Ovary (tissue), 9 donors: ENCODE results near the gene SAMD9L. TPM values are rescaled to one million over a fixed set of nuclear protein-coding genes. Genes with fewer than 3 reads are reported as not detected.

Experiments used
- DNase-seq, 5 donors: peaks; one replicate each; pipeline ENCODE4 v3.0.0-alpha.2; 2019 to 2020
- H3K27ac ChIP-seq, 2 donors: fragments of 200-600 bp; one replicate each; pipeline versions ENCODE4 v1.5.1 to v1.8.0; 2019 to 2022
- H3K27me3 ChIP-seq: fragments of 200-600 bp; one replicate; pipeline ENCODE4 v1.8.0; 2022
- H3K36me3 ChIP-seq: fragments of 200-600 bp; sonication (generic); one replicate; pipeline ENCODE4 v1.5.1; 2019
- H3K4me1 ChIP-seq: one replicate; pipeline ENCODE4 v1.8.1; 2013; ENCODE audit warnings: mild to moderate bottlenecking, moderate library complexity; ENCODE audit not compliant: insufficient read depth
- H3K4me3 ChIP-seq: fragments of 200-600 bp; sonication (generic); one replicate; pipeline ENCODE4 v1.5.1; 2017
- H3K9me3 ChIP-seq, 2 donors: fragments of 200-600 bp in 1 of 2; sonication (generic) in 1 of 2; one replicate each; pipeline versions ENCODE4 v1.5.1 to v1.8.1; 2013 to 2019; ENCODE audit warnings: mild to moderate bottlenecking in 1 of 2, moderate library complexity in 1 of 2
- CTCF ChIP-seq, 3 donors: fragments of 450-650 bp in 2 of 3; fragments of 200-600 bp in 1 of 3; IDR thresholded peaks; one replicate each; pipeline versions ENCODE4 v1.5.1 to v1.8.0; 2016 to 2022; ENCODE audit warnings: antibody characterized with exemption in 3 of 3, mild to moderate bottlenecking in 1 of 3
- EP300 ChIP-seq: sonication (generic); formaldehyde crosslinking; IDR thresholded peaks from one replicate; pipeline ENCODE4 v1.6.1; 2017; ENCODE audit warnings: antibody characterized with exemption
- POLR2A ChIP-seq: fragments of 450-650 bp; IDR thresholded peaks from one replicate; pipeline ENCODE4 v1.6.1; 2017; ENCODE audit warnings: antibody characterized with exemption, mild to moderate bottlenecking, moderate library complexity
- WGBS, 3 donors: extraction: QIAGEN DNeasy Blood & Tissue Kit in 1 of 3; methylation state at CpG; one replicate each; pipeline versions ENCODE4 v1.1.5 to v1.1.7; 2013 to 2017; 5-methylcytosine and 5-hydroxymethylcytosine counted together
- intact Hi-C, 4 donors: fragments of 100-400 bp; cut with DNase I; formaldehyde crosslinking; loops; one replicate each; pipeline versions ENCODE4 v1.11.0 to v1.15.1; 2022 to 2023
- polyA plus RNA-seq, 2 donors: library from polyadenylated mRNA; stranded (reverse); fragments of 200-250 nt in 1 of 2; fragments of 350-450 nt in 1 of 2; fragmentation: Illumina TruSeq in 1 of 2; extraction: RNeasy Lipid Tissue Mini Kit (QIAGEN cat#74804) in 1 of 2; gene quantifications; one replicate each; pipeline ENCODE4 v1.2.3, GENCODE V29; 2013 to 2014
- total RNA-seq, 7 donors: library from RNA; depleted of rRNA in 2 of 7; stranded (reverse); fragments of >200 nt in 2 of 7; fragmentation: NEBNext Ultra II Directional in 3 of 7; extraction: Animal tissue kit (Norgen Biotek cat#: 25700) in 3 of 7; gene quantifications; one replicate each; pipeline versions ENCODE4 v1.1.0 to v1.2.4, GENCODE V29; 2016 to 2023
- donor health status: DM: no; HTN: no; CAD: no; lungs with moderate emphysema.
- donor health status: DM: no; HTN: no; CAD: no.
- donor health status: Bipolar disorder and iron deficiency.
- donor health status: DM: yes; HTN: yes; CAD: no.
- donor health status: DM: no; HTN: no; CAD: no.
- donor health status: DM: yes; HTN: yes; CAD: no.

The SAMD9L gene
- total and polyA plus RNA-seq, 9 donors: 4.2 to 18.5 (median 8.7) TPM

GRCh38 chr7:93115796-93116195 is 32.4 kb downstream of the SAMD9L start:
- intact Hi-C loops: no loop called here
- TF ChIP-seq EP300: no peak
- TF ChIP-seq CTCF (IDR thresholded peaks at IDR 0.05): no peak
- no peak for TF ChIP-seq POLR2A
- Histone ChIP-seq H3K36me3 (no peaks in the 10 kb centered on the region), H3K27me3 (no peaks in the 10 kb centered on the region), H3K4me1 (peaks cover 11% of the 10 kb centered on the region), H3K9me3 (no peaks in the 10 kb centered on the region), H3K4me3 (no peak overlapping the region), H3K27ac (no peak overlapping the region)
- DNase-seq: no peak
- WGBS, 3 donors: 84 to 90% (median 88%) methylated on average over 7 of the region's 7 CpGs

GRCh38 chr7:93108003-93108402 is 40.2 kb downstream of the SAMD9L start:
- H3K9me3 ChIP-seq: peaks cover 6 to 42% of the 10 kb centered on the region in 2 donors
- H3K27ac ChIP-seq: no peak overlapping the region
- H3K27me3 ChIP-seq: no peaks in the 10 kb centered on the region
- no peak for DNase-seq
- intact Hi-C loops: no loop called here
- no peaks in the 10 kb centered on the region for H3K4me1 ChIP-seq
- no peaks in the 10 kb centered on the region for H3K36me3 ChIP-seq
- TF ChIP-seq EP300 (no peak), POLR2A (no peak), CTCF (IDR thresholded peaks at IDR 0.05) (no peak)
- WGBS, 3 donors: 91 to 98% (median 96%) methylated on average over 13 of the region's 13 CpGs
- no peak overlapping the region for H3K4me3 ChIP-seq

GRCh38 chr7:93097388-93097787 is 50.8 kb downstream of the SAMD9L start:
- no peak for DNase-seq
- Histone ChIP-seq H3K4me1 (no peaks in the 10 kb centered on the region), H3K27ac (no peak overlapping the region), H3K27me3 (no peaks in the 10 kb centered on the region), H3K36me3 (no peaks in the 10 kb centered on the region), H3K4me3 (no peak overlapping the region), H3K9me3 (peaks cover under 1 to 7% of the 10 kb centered on the region in 2 donors)
- WGBS, 3 donors: 74 to 82% (median 78%) methylated on average over 2 of the region's 2 CpGs
- intact Hi-C loops: no loop called here
- no peak for TF ChIP-seq CTCF (IDR thresholded peaks at IDR 0.05)
- no peak for TF ChIP-seq EP300
- TF ChIP-seq POLR2A: no peak

- Histone ChIP-seq H3K36me3 (no peaks in the 10 kb centered on the region), H3K27me3 (no peaks in the 10 kb centered on the region), H3K9me3 (no peaks in the 10 kb centered on the region), H3K27ac (no peak overlapping the region), H3K4me1 (no peaks in the 10 kb centered on the region), H3K4me3 (no peak overlapping the region)
- TF ChIP-seq EP300: no peak
- no peak for TF ChIP-seq POLR2A
- WGBS, 3 donors: 84 to 100% (median 100%) methylated on average over 1 of the region's 1 CpG
- intact Hi-C loops: no loop called here
- no peak for DNase-seq
Observed at GRCh38 chr7:93092757-93093370, 55.3 kb downstream of the SAMD9L start.

Other genes starting within 250 kb of the SAMD9L start
- gene SAMD9, start 30.4 kb downstream of the SAMD9L start, total RNA-seq: 10 to 100 TPM in 3 of 7 donors, 1 to 10 TPM in 4; 6.8 to 10.3 (median 9.1) TPM
- gene SAMD9, start 30.4 kb downstream of the SAMD9L start, polyA plus RNA-seq: 1 to 10 TPM; 3.3 to 7.4 TPM
- not detected for gene HEPACAM2, start 78.1 kb upstream of the SAMD9L start, total RNA-seq
- not detected for gene HEPACAM2, start 78.1 kb upstream of the SAMD9L start, polyA plus RNA-seq
- gene VPS50, start 84.0 kb upstream of the SAMD9L start, total RNA-seq: 10 to 100 TPM; 17.4 to 28.6 (median 24.0) TPM
- 10 to 100 TPM in 1 of 2 donors, 1 to 10 TPM in 1; 7.7 to 12.2 TPM for gene VPS50, start 84.0 kb upstream of the SAMD9L start, polyA plus RNA-seq